H4 (cell line): Measurements from ENCODE around the gene CCL26. TPM values are rescaled to one million over a fixed set of nuclear protein-coding genes. Genes with fewer than 3 reads are reported as not detected.
A peak's percentile ranks its signal among the peaks of the same experiment; 100 is the strongest.
"Not testable (repeated sequence)": the region's sequence is repeated elsewhere in the genome, so short reads cannot be mapped to it uniquely, and the experiment has no call there.

Experiments
- DNase-seq: peaks from one replicate; pipeline ENCODE4 v3.0.0-alpha.2; 2015; ENCODE audit warnings: low spot score
- total RNA-seq: library from RNA; depleted of rRNA; stranded (reverse); fragments of >200 nt; shearing (Covaris generic); gene quantifications from 2 replicates; pipeline ENCODE4 v1.2.3, GENCODE V29; 2014

CCL26 gene
- total RNA-seq, 1 experiment from 2014 or later: 20.7 TPM

DNA sequence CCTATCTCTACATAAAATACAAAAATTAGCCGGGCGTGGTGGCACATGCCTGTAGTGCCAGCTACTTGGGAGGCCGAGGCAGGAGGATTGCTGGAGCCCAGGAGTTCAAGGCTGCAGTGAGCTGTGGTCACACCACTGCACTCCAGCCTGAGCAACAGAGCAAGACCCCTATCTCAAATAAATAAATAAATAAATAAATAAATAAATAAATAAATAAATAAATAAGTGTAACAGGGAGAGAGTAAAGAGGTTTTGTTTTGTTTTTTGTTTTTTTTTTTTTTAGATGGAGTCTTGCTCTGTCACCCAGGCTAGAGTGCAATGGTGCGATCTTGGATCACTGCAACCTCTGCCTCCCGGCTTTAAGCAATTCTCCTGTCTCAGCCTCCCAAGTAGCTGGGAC is 20.6 kb upstream of the CCL26 start:
- not testable (repeated sequence) for DNase-seq

DNA sequence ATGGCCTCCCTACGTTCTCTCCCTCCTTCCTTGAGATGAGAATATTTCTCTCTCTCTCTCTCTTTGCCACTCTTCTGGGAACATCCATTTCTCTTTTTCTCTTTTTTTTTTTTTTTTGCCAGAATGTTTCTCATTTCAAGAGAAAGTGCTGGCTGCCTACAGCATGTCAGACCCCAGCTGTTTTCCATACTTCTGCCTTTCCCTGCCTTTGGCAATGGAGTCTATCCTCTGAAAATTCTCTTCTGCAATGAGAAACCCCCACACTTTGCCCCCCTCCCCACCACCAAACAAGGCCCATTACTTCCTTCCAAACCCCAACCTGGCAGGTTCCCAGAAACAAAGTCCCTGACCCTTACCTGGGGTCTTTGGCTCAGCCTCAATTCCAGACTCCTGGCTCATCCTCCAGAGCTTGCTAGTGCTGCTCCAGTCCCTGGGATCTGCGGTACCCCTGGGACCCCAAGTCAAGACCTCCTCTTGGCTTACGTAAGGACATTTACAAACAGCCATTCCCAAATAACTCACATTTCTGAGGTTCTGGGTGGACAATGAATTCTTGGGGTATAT is 17.4 kb upstream of the CCL26 start:
- no peak for DNase-seq

DNA sequence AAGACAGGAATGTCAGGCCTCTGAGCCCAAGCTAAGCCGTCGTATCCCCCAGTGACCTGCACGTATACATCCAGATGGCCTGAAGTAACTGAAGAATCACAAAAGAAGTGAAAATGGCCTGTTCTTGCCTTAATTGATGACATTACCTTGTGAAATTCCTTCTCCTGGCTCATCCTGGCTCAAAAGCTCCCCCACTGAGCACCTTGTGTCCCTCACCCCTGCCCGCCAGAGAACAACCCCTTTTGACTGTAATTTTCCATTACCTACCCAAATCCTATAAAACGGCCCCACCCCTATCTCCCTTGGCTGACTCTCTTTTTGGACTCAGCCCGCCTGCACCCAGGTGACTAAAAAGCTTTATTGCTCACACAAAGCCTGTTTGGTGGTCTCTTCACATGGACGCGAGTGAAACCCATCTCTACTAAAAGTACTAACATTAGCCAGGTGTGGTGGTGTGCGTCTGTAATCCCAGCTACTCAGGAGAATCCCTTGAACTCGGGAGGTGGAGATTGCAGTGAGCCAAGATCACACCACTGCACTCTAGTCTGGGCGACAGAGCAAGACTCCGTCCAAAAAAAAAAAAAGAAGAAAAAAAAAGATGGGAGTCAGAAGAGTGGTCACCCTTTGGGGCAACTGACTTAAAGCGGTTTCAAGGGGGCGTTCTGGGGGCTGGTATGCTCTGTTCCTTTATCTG is 16.3 kb upstream of the CCL26 start:
- not testable (repeated sequence) for DNase-seq

DNA sequence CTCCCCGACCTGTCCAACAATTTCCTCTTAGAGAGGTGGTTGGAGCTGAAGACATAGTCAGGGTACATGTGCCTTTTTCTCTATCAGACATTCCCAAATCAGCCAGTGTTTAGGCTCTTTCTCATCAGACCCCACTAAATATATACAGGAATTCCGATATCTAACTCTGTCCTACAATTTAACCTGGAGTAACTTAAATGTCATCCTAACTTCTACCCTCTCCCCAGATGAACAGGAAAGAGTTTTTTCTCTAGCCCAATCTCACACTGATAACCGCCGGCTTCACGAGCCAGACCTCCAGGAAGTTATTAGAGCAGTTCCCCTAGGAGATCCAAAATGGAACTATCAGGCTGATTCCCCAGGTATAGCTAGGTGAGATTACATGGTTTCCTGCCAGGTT is 11.0 kb upstream of the CCL26 start:
- DNase-seq: not testable (repeated sequence)

DNA sequence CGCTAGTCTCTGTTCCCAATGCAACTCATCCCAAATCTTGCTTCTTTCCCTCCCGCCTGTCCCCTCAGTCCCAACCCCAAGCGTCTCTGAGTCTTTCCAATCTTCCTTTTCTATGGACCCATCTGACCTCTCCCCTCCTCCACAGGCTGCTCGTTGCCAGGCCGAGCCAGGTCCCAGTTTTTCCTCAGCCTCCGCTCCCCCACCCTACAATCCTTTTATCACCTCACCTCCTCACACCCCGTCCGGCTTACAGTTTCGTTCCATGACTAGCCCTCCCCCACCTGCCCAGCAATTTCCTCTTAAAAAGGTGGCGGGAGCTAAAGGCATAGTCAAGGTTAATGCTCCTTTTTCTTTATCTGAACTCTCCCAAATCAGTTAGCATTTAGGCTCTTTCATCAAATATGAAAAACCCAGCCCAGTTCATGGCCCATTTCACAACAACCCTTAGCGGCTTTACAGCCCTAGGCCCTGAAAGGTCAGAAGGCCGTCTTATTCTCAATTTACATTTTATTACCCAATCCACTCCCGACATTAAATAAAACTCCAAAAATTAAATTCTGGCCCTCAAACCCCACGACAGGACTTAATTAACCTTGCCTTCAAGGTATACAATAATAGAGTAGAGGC is 8.7 kb upstream of the CCL26 start:
- DNase-seq: not testable (repeated sequence)

DNA sequence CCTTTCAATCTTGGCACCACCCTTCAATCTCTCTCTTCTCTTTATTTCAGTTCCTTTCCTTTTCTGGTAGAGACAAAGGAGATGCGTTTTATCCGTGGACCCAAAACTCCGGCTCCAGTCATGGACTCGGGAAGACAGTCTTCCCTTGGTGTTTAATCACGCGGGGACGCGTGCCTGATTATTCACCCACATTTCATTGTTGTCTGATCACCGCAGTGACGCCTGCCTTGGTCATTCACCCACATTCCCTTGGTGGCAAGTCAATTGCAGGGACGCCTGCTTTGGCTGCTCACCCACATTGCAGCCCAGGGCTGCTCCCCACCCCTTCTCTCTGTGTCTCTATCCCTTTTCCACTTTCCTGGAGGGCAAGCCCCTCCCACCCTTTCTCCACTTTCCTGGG is 7.5 kb upstream of the CCL26 start:
- not testable (repeated sequence) for DNase-seq

DNA sequence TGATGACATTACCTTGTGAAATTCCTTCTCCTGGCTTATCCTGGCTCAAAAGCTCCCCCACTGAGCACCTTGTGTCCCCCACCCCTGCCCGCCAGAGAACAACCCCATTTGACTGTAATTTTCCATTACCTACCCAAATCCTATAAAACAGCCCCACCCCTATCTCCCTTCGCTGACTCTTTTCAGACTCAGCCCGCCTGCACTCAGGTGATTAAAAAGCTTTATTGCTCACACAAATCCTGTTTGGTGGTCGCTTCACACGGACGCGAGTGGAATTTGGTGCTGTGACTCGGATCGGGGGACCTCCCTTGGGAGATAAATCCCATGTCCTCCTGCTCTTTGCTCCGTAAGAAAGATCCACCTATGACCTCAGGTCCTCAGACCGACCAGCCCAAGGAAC is 7.0 kb upstream of the CCL26 start:
- not testable (repeated sequence) for DNase-seq

DNA sequence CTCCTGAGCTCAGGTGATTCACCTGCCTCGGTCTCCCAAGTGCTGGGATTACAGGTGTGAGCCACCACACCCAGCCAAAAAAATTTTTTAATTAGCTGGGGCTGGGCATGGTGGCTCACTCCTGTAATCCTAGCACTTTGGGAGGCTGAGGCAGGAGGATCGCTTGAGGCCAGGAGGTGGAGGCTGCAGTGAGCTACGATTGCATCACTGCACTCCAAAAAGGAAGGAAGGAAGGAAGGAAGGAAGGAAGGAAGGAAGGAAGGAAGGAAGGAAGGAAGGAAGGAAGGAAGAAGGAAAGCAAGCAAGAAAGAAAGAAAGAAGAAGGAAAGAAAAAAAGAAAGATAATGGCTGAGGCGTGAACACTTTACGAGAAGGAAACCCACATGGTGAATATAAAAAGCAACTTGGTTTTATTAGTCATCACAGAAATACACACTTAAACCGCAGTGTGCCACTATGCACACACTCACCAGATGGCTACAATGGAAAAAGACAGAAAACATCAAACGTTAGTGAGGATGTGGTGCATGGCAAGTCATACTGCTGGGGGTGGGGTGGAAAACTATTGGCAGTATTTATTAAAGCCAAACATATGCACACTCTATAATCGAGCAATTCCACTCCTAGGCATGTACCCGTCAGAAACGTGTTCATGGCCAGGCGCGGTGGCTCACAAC is 4.4 kb upstream of the CCL26 start:
- DNase-seq: peak; percentile 96

DNA sequence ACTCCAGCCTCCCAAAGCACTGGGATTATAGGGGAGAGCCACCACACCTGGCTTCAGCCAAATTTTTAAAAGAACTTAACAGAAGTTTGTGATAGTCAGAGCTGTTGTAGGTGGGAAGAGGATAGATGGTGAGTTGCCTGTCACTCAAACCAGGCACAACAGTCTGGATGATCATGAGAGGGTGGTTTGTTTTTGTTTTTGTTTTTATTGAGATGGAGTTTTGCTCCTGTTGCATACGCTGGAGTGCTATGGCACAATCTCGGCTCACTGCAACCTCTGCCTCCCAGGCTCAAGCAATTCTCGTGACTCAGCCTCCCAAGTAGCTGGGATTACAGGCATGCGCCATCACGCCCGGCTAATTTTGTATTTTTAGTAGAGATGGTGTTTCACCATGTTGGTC is 1.9 kb upstream of the CCL26 start:
- not testable (repeated sequence) for DNase-seq

DNA sequence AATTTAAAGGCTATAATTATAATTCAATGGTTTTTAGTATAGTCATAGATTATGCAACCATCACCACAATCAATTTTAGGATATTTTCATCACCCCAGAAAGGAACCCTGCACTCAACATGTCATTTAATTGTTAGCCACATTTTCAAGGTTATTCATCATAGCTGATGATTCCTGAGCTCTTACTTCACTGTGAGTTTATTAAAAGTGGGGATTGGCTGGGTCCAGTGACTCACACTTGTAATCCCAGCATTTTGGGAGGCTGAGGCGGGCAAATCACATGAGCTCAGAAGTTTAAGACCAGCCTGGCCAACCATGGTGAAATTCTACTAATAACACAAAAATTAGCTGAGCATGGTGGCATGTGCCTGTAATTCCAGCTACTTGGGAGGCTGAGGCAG is 787 bp downstream of the CCL26 start:
- peak; percentile 51 for DNase-seq

DNA sequence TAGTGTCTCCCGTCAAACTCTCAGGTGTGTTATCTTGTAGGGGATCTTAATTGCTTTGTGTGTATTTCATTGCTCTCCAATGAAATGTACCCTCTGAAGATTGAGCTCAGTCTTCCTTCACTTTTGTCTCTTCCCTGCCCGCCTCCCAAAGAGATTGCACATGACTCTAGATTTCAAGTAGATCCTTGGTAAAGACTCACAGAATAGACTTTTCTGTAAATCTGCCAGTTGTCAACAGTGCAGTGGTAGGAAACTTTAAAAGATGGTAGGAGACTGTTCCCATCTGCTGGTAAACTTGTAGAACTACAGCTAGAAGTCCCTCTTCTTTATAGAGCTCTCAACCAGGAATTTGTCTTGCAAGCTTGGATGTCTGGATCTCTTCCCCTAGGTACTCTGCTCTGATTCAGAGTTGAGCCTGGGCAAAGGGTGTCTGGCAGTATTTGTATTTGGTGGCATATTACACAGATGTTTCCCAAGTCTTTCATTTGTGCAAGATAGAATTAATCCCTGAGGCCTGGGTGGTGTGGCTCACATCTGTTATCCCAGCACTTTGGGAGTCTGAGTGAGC is 9.6 kb downstream of the CCL26 start:
- peak; percentile 79 for DNase-seq

DNA sequence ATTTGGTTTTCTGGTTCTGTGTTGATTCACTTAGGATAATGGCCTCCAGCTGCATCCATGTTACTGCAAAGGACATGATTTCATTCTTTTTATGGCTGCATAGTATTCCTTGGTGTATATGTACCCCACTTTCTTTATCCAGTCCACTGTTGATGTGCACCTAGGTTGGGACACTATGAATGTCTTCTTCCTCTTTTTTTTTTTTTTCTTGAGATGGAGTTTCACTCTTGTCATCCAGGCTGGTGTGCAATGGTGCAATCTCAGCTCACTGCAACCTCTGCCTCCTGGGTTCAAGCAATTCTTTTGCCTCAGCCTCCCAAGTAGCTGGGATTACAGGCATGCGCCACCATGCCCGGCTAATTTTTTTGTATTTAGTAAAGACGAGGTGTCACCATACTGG is 10.2 kb downstream of the CCL26 start:
- DNase-seq: not testable (repeated sequence)

DNA sequence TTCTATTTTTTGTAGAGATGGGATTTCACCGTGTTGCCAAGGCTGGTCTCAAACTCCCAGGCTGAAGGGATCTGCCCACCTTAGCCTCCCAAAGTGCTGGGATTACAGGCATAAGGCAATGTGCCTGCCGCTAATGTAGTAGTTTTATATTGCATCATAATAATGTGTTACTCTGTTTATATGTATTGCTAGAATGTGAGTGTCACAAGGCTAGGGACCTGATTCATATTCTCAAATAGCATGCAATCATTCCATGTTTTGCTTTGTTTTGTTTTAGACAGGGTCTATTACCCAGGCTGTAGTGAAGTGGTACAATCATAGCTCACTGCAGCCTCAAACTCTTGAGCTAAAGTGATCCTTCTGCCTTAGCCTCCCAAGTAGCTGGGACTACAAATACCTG is 13.5 kb downstream of the CCL26 start:
- DNase-seq: no peak

DNA sequence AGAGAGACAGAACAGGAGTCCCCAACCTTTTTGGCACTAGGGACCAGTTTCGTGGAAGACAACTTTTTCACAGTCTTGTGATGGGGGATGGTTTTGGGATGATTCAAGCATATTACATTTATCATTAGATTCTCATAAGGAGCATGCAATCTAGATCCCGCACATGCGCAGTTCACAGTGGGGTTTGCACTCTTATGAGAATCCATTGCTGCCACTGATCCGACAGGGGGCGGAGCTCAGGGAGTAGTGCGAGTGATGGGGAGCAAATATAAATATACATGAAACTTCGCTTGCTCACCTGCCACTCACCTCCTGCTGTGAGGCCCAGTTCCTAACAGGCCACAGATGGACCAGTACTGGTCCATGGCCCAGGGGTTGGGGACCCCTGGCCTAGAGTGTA is 14.2 kb downstream of the CCL26 start:
- no peak for DNase-seq

DNA sequence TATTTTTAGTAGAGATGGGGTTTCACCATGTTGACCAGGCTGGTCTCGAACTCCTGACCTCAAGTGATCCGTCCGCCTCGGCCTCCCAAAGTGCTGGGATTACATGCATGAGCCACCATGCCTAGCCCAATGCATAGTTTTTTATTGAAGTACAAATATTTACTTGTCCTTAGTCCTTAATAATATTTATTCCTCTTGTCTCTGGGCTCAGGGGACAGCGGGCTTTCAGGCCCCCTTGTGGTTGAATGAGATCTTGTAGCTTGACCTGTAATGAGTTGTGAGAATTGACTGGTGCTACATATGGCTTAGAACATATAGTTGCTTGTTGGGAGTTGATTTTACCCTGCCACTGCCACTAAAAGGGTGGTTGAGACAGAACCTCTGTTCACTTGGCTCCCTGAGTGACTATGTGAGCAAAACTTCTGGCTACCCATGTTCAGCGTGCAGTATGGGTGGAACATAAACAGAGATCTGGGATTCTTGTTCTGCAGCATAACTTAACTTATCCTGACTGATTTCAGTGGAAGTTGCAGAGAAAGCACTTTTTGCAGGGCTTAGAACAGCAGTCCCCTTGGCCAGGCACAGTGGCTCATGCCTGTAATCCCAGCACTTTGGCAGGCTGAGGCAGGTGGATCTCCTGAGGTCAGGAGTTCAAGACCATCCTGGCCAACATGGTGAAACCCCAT is 14.9 kb downstream of the CCL26 start:
- DNase-seq: no peak

DNA sequence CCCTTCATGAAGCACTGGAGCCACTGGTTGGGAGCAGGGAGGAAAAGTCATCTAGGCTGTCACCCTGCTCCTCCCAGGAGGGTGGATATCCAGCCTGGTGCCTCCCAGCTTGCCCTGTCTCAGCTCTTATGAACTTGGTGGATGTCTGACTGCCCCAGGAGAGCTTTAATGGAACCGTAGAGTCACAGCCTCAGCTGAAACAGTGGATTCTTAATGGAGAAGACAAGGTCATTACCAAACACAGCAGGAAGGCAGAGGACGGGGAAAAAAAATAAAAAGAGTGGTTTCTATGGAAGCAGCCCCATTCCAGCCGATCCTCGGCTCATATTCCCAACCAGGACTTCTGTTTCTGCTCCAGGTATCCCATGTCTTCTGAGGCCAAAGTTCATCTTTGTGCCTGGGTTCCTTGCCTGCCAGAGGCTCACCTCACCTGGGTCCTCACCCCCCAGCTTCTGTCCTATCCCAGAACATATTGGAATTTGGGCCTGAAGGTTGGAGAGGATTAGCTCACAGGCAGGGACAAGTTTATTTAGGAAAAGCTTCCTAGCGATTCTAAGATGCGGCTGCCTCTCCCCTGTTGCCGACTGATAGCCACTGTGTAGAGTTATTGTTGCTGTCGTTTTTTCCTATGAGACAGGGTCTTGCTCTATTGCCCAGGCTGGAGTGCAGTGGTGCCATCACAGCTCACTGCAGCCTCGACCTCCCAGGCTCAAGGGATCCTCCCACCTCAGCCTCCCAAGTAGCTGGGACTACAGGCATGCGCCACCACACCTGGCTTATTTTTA is 15.6 kb downstream of the CCL26 start:
- DNase-seq: no peak

DNA sequence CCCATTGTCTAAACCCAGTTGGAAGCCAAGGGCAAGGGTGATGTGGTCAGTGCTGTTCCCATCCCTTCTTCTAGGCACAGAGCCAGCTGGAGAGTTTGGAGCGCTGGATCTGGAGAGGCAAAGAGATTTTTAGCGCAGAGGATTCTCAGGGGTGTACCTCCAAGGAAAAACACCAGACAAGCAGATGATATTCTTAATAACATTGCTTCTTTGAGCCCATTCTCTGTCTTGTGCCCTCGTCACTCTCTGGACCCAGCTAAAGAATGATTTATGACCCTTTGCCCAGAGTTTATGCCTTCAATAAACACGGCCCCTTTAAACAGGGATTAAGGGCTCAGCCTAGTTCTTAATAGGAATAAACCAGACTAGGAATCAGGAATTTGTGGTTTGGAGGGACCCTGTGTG is 28.6 kb downstream of the CCL26 start:
- no peak for DNase-seq

DNA sequence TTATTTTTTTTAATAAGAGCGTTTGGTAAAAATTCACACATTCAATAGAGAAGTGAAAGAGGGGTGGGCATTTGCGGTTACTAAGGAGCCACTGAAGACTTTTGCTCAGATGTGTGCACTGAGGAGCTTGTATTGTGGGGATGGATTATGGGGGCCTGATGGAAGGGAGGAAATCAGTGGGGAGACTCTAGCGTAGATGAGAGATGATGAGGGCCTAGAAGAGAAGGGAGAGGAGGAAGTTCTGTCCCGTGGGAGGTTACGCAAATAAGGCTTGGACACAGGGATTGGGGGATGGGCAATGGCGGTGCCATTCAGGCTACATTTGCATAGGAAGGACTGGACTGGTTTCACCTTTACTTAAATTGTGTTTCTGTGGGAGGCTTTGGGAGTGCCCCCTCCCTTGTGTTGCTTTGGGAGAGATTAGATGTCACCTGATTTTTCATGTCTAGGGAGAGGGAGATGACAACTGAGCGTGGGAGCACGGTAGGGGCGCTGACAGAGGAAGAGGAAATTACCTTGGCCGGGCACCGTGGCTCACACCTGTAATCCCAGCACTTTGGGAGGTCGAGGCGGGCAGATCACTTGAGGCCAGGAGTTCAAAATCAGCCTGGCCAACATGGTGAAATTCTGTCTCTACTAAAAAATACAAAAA is 31.0 kb downstream of the CCL26 start:
- DNase-seq: no peak

DNA sequence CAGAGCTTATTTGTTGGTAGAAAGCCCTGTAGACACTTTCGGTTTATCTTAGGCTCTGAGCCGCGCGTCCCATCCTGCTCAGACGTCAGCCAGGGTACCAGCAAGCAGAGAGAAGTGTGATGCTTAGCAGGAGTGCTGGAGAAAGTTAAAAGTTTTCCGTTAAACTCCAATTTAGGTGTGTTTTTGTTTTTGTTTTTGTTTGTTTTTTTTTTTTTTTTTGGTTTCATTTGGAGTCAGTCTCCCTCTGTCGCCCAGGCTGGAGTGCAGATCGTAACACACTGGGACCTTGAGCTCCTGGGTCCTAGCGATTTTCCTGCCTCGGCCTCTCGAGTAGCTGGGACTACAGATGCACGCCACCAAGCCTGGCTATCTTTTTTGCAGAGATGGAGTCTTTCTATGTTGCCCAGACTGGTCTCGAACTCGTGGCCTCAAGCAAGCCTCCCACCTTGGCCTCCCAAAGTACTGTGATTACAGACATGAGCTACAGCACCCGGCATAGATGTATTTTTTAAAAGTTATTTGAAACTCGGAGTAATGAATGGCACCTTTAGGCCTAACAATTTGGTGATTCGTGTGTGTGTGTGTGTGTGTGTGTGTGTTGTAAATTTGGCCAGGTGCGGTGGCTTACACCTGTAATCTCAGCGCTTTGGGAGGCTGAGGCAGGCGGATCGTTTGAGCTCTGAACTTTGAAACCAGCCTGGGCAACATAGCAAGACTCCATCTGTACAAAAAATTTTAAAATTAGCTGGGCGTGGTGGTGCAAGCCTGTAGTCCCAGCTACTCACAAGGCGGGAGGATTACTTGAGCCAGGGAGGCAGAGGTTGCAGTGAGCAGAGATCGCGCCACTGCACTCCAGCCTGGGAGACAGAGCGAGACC is 32.0 kb downstream of the CCL26 start:
- peak; percentile 78 for DNase-seq
